ENCODE results near the gene TRDMT1. TPM values are rescaled to one million over a fixed set of nuclear protein-coding genes. Genes with fewer than 3 reads are reported as not detected.

The TRDMT1 gene
- total and polyA plus RNA-seq, 2 donors (not counting 1 experiment from before 2014, with no cell fraction given), result 5.8 to 7.0 TPM

GRCh38 chr10:17179002-17179401 lies 22.5 kb downstream of the TRDMT1 start:
- DNase-seq (ENCODE audit: low read depth in 2 of 2), result peak in 1 of 2 donors; percentile 82
- Histone ChIP-seq H3K4me3 (replicated peaks in 1 of 4; ENCODE audit: control extremely low read depth in 1 of 4, insufficient read depth in 1 of 4, low read depth in 3 of 4, low read length in 4 of 4) (no peak overlapping the region), H3K4me2 (ENCODE audit: extremely low read depth, insufficient read depth, low read length) (no peak overlapping the region), H3K9ac (ENCODE audit: insufficient read depth, low read length) (no peak overlapping the region), H3K27ac (ENCODE audit: insufficient read depth, low read length) (no peak overlapping the region), H4K20me1 (ENCODE audit: control insufficient read depth, extremely low read depth, insufficient read depth, low read length) (no peaks in the 10 kb centered on the region), H3K36me3 (ENCODE audit: control insufficient read depth, insufficient read depth, low read length) (no peaks in the 10 kb centered on the region), H3K27me3 (ENCODE audit: control insufficient read depth, insufficient read depth, low read length) (no peaks in the 10 kb centered on the region), H3K9me3 (ENCODE audit: control insufficient read depth, insufficient read depth, low read depth, low read length) (no peaks in the 10 kb centered on the region), H3K4me1 (ENCODE audit: control insufficient read depth, extremely low read depth, insufficient read depth, low read length) (no peaks in the 10 kb centered on the region), H3K79me2 (ENCODE audit: control insufficient read depth, insufficient read depth, low read length) (no peaks in the 10 kb centered on the region), H2AFZ (ENCODE audit: low read length) (no peak overlapping the region)
- TF ChIP-seq CTCF (conservative IDR thresholded peaks at IDR 0.05 in 1 of 2, IDR thresholded peaks at IDR 0.05 in 1 of 2; ENCODE audit: low read depth in 1 of 2, low read length in 2 of 2) (no peak), EZH2 (IDR thresholded peaks at IDR 0.05; ENCODE audit: low read length, missing control alignments) (no peak)

- H3K79me2 ChIP-seq (ENCODE audit: control insufficient read depth, insufficient read depth, low read length), result no peaks in the 10 kb centered on the region
- H3K36me3 ChIP-seq (ENCODE audit: control insufficient read depth, insufficient read depth, low read length), result no peaks in the 10 kb centered on the region
- no peak overlapping the region for H3K9ac ChIP-seq (ENCODE audit: insufficient read depth, low read length)
- no peak overlapping the region for H3K4me2 ChIP-seq (ENCODE audit: extremely low read depth, insufficient read depth, low read length)
- H3K27me3 ChIP-seq (ENCODE audit: control insufficient read depth, insufficient read depth, low read length), result no peaks in the 10 kb centered on the region
- DNase-seq (ENCODE audit: low read depth in 2 of 2), result no peak
- no peak overlapping the region for H3K27ac ChIP-seq (ENCODE audit: insufficient read depth, low read length)
- TF ChIP-seq EZH2 (IDR thresholded peaks at IDR 0.05; ENCODE audit: low read length, missing control alignments) (no peak), CTCF (conservative IDR thresholded peaks at IDR 0.05 in 1 of 2, IDR thresholded peaks at IDR 0.05 in 1 of 2; ENCODE audit: low read depth in 1 of 2, low read length in 2 of 2) (no peak)
- H2AFZ ChIP-seq (ENCODE audit: low read length), result no peak overlapping the region
- no peaks in the 10 kb centered on the region for H4K20me1 ChIP-seq (ENCODE audit: control insufficient read depth, extremely low read depth, insufficient read depth, low read length)
- no peak overlapping the region for H3K4me3 ChIP-seq (replicated peaks in 1 of 4; ENCODE audit: control extremely low read depth in 1 of 4, insufficient read depth in 1 of 4, low read depth in 3 of 4, low read length in 4 of 4)
- no peaks in the 10 kb centered on the region for H3K4me1 ChIP-seq (ENCODE audit: control insufficient read depth, extremely low read depth, insufficient read depth, low read length)
- H3K9me3 ChIP-seq (ENCODE audit: control insufficient read depth, insufficient read depth, low read depth, low read length), result no peaks in the 10 kb centered on the region
Observed at GRCh38 chr10:17178006-17178405, 23.5 kb downstream of the TRDMT1 start.

- no peaks in the 10 kb centered on the region for H3K36me3 ChIP-seq (ENCODE audit: control insufficient read depth, insufficient read depth, low read length)
- H3K79me2 ChIP-seq (ENCODE audit: control insufficient read depth, insufficient read depth, low read length), result no peaks in the 10 kb centered on the region
- no peaks in the 10 kb centered on the region for H3K27me3 ChIP-seq (ENCODE audit: control insufficient read depth, insufficient read depth, low read length)
- no peaks in the 10 kb centered on the region for H3K4me1 ChIP-seq (ENCODE audit: control insufficient read depth, extremely low read depth, insufficient read depth, low read length)
- H4K20me1 ChIP-seq (ENCODE audit: control insufficient read depth, extremely low read depth, insufficient read depth, low read length), result no peaks in the 10 kb centered on the region
- TF ChIP-seq EZH2 (IDR thresholded peaks at IDR 0.05; ENCODE audit: low read length, missing control alignments), result no peak
- TF ChIP-seq CTCF (conservative IDR thresholded peaks at IDR 0.05 in 1 of 2, IDR thresholded peaks at IDR 0.05 in 1 of 2; ENCODE audit: low read depth in 1 of 2, low read length in 2 of 2), result no peak
- H2AFZ ChIP-seq (ENCODE audit: low read length), result no peak overlapping the region
- H3K4me3 ChIP-seq (replicated peaks in 1 of 4; ENCODE audit: control extremely low read depth in 1 of 4, insufficient read depth in 1 of 4, low read depth in 3 of 4, low read length in 4 of 4), result no peak overlapping the region
- H3K9ac ChIP-seq (ENCODE audit: insufficient read depth, low read length), result no peak overlapping the region
- no peak for DNase-seq (ENCODE audit: low read depth in 2 of 2)
- H3K9me3 ChIP-seq (ENCODE audit: control insufficient read depth, insufficient read depth, low read depth, low read length), result no peaks in the 10 kb centered on the region
- H3K27ac ChIP-seq (ENCODE audit: insufficient read depth, low read length), result no peak overlapping the region
- no peak overlapping the region for H3K4me2 ChIP-seq (ENCODE audit: extremely low read depth, insufficient read depth, low read length)
Observed at GRCh38 chr10:17177014-17177413, 24.5 kb downstream of the TRDMT1 start.
